OCI-LY7 (cell line): ENCODE data around the gene SYNPO2. TPM values are rescaled to one million over a fixed set of nuclear protein-coding genes. Genes with fewer than 3 reads are reported as not detected.

ENCODE experiments used
- BruUV-seq: library from RNA; stranded (reverse); fragments of 400-500 nt; replicated peaks from 2 replicates; lab custom pipeline; 2021; lab: Mats Ljungman, UMichigan
- CTCF ChIA-PET: fragments of 300-600 bp; sonication (Branson Sonifier 250); formaldehyde crosslinking; loops from one replicate; lab custom pipeline; 2022; ENCODE audit warnings: antibody characterized with exemption; ENCODE audit not compliant: unreplicated experiment; lab: Charles Lee
- POLR2A ChIA-PET: fragments of 300-600 bp; sonication (Branson Sonifier 250); formaldehyde crosslinking; loops from one replicate; lab custom pipeline; 2022; ENCODE audit warnings: antibody characterized with exemption; lab: Charles Lee
- DNase-seq: peaks from one replicate; pipeline ENCODE4 v3.0.0-alpha.2; 2015; ENCODE audit warnings: low spot score
- H2AFZ ChIP-seq: fragments of 200-600 bp; sonication (generic), shearing (Covaris generic); 2 replicates; pipeline ENCODE4 v1.6.1; 2014; ENCODE audit warnings: mild to moderate bottlenecking, antibody characterized with exemption, low read length, moderate library complexity
- H3K27ac ChIP-seq: fragments of 200-600 bp; sonication (generic); 2 replicates; pipeline ENCODE4 v1.5.1; 2014; ENCODE audit warnings: mixed run types, low read depth, mild to moderate bottlenecking, moderate library complexity, low read length, inconsistent platforms; ENCODE audit not compliant: poor library complexity, severe bottlenecking
- H3K36me3 ChIP-seq: fragments of 200-600 bp; sonication (generic); 2 replicates; pipeline ENCODE4 v1.6.1; 2014; ENCODE audit warnings: mild to moderate bottlenecking, antibody characterized with exemption, low read length, moderate library complexity, mixed read lengths; ENCODE audit not compliant: insufficient read depth
- H3K4me1 ChIP-seq: fragments of 200-600 bp; sonication (generic); 2 replicates; pipeline ENCODE4 v1.5.1; 2014; ENCODE audit warnings: mild to moderate bottlenecking, low read length; ENCODE audit not compliant: insufficient read depth, poor library complexity, severe bottlenecking
- H3K4me2 ChIP-seq: fragments of 200-600 bp; sonication (generic); 2 replicates; pipeline ENCODE4 v1.6.1; 2014; ENCODE audit warnings: mild to moderate bottlenecking, low read length
- H3K4me3 ChIP-seq: fragments of 200-600 bp; sonication (generic); 2 replicates; pipeline ENCODE4 v1.5.1; 2014; ENCODE audit warnings: mild to moderate bottlenecking, low read depth, low read length; ENCODE audit not compliant: poor library complexity, severe bottlenecking
- H3K79me2 ChIP-seq: fragments of 200-600 bp; sonication (generic); 2 replicates; pipeline ENCODE4 v1.6.1; 2016; ENCODE audit warnings: low read depth, mild to moderate bottlenecking, low read length, moderate library complexity, mixed read lengths; ENCODE audit not compliant: insufficient read depth
- H3K9me2 ChIP-seq: fragments of 200-600 bp; sonication (generic); 2 replicates; pipeline ENCODE4 v1.6.1; 2016; ENCODE audit warnings: mild to moderate bottlenecking, low read length, mixed read lengths; ENCODE audit not compliant: insufficient read depth
- H3K9me3 ChIP-seq: fragments of 200-600 bp; sonication (generic); 2 replicates; pipeline ENCODE4 v1.6.1; 2014; ENCODE audit warnings: mild to moderate bottlenecking, mixed run types, low read length, mixed read lengths
- H4K20me1 ChIP-seq: fragments of 200-600 bp; sonication (generic); 2 replicates; pipeline ENCODE4 v1.6.1; 2014; ENCODE audit warnings: mild to moderate bottlenecking, antibody characterized with exemption, low read length, moderate library complexity, mixed read lengths; ENCODE audit not compliant: insufficient read depth
- EZH2phosphoT487 ChIP-seq: fragments of 200-600 bp; sonication (generic); IDR thresholded peaks from 2 replicates; pipeline ENCODE4 v1.6.1; 2018; ENCODE audit warnings: low read depth, borderline replicate concordance, mild to moderate bottlenecking, mixed run types, antibody characterized with exemption, low read length, moderate library complexity, mixed read lengths
- intact Hi-C: fragments of 100-400 bp; cut with micrococcal nuclease; formaldehyde crosslinking; loops from one replicate; pipeline ENCODE4 v1.10.0; 2022; ENCODE audit not compliant: unreplicated experiment
- total RNA-seq, 2 experiments: library from RNA; depleted of rRNA in 1 of 2; stranded (reverse); fragments of >200 nt in 1 of 2; shearing (Covaris generic) in 1 of 2; gene quantifications; 2 replicates each; pipeline ENCODE4 v1.2.3, GENCODE V29; 2014 to 2022
- TF ChIP-seq, protein P1 (sequence below): fragments of 200-600 bp; sonication (generic); conservative IDR thresholded peaks from 2 replicates; pipeline ENCODE4 v1.5.1; 2014; ENCODE audit warnings: mild to moderate bottlenecking, antibody characterized with exemption, low read length, moderate library complexity, mixed read lengths

The SYNPO2 gene
- total RNA-seq, 2 experiments from 2014 or later = 0.11 to 0.19 TPM

DNA sequence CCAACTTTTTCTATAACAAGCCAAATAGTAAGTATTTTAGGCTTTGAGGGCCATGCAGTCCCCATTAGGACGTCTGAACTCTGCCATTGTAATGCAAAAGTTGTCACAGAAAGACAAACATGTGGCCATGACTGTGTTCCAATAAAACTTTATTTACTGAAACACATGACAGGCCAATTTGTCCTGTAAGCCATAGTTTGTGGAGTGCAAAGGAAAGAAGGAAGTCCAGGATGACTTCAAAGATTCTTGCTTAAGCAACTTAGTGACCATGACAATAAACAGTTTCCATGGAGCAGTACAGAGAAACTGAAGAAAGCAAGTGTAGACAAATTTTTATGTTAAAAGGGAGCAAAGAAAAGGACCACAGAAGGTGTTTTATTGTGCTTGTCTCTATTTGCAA, 212.0 kb downstream of the SYNPO2 start:
- Histone ChIP-seq H3K9me2 (no peaks in the 10 kb centered on the region), H3K4me1 (no peaks in the 10 kb centered on the region), H3K79me2 (no peaks in the 10 kb centered on the region), H3K27ac (no peak overlapping the region), H2AFZ (no peak overlapping the region), H3K9me3 (no peaks in the 10 kb centered on the region), H4K20me1 (no peaks in the 10 kb centered on the region), H3K36me3 (no peaks in the 10 kb centered on the region), H3K4me3 (no peak overlapping the region), H3K4me2 (no peak overlapping the region)
- CTCF ChIA-PET = no interaction called here
- POLR2A ChIA-PET = no interaction called here
- no peak for DNase-seq
- intact Hi-C loops = no loop called here
- no TSS peak for BruUV-seq
- TF ChIP-seq EZH2phosphoT487 = no peak
- TF ChIP-seq, protein P1, sequence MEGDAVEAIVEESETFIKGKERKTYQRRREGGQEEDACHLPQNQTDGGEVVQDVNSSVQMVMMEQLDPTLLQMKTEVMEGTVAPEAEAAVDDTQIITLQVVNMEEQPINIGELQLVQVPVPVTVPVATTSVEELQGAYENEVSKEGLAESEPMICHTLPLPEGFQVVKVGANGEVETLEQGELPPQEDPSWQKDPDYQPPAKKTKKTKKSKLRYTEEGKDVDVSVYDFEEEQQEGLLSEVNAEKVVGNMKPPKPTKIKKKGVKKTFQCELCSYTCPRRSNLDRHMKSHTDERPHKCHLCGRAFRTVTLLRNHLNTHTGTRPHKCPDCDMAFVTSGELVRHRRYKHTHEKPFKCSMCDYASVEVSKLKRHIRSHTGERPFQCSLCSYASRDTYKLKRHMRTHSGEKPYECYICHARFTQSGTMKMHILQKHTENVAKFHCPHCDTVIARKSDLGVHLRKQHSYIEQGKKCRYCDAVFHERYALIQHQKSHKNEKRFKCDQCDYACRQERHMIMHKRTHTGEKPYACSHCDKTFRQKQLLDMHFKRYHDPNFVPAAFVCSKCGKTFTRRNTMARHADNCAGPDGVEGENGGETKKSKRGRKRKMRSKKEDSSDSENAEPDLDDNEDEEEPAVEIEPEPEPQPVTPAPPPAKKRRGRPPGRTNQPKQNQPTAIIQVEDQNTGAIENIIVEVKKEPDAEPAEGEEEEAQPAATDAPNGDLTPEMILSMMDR = no peak

DNA sequence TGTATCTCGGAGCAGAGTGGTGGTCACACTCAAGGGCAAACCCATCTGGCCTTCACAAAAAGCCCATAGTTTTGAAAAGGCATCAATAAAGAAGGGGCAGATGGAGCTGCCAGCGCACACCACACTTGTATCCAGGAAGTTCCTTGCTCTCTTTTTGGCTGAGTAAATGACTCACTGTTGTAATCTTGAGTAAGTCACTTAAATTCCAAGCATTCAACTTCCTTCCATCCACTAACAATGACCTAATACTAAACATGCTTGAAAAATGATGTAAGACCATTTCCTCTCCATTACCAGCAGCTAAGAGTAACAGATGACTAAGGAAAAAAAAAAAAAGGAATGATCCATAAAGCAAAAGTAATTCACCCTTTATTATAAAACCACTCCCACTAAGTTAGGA, 214.6 kb downstream of the SYNPO2 start:
- TF ChIP-seq, protein P1 = no peak
- no peak for TF ChIP-seq EZH2phosphoT487
- Histone ChIP-seq H3K9me3 (no peaks in the 10 kb centered on the region), H3K79me2 (no peaks in the 10 kb centered on the region), H3K4me1 (no peaks in the 10 kb centered on the region), H3K36me3 (no peaks in the 10 kb centered on the region), H2AFZ (no peak overlapping the region), H3K9me2 (no peaks in the 10 kb centered on the region), H3K27ac (no peak overlapping the region), H3K4me3 (no peak overlapping the region), H4K20me1 (no peaks in the 10 kb centered on the region), H3K4me2 (no peak overlapping the region)
- BruUV-seq = no TSS peak
- CTCF ChIA-PET = no interaction called here
- DNase-seq = no peak
- intact Hi-C loops = no loop called here
- POLR2A ChIA-PET = interaction anchor here (0.5 to 0.8 kb wide), 5 partner anchors 19 to 150 kb away, joined by 3 to 6 read pairs (median 3); no protein-coding TSS in a partner anchor

DNA sequence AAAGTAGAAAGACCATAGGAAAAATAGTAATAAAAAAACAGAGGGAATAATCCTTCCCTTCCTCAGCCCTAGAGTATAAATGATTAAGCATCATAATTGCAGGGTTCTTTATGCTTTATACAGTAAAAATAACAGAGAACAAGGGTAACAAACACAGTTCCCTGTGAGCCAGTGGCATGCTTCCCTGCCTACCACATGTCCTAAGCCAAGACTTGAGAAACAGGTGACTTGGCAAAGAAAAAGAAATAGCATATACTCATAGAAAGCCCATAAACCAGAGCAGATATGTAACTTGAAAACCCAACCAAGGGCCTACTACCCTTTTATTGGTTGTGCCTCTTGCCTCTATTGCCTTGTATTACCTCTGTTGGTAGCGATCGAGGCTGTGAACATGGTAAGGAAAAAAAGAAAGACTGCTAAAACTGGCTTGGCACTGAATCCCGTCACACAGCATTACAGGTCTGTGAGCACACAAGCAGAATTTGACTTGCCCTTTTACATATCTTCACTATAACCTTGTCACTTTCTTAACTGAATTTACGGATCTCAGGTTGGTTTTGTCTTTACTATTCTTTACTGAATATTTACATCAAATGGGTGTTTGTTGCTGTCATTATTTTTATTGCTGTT, 216.1 kb downstream of the SYNPO2 start:
- intact Hi-C loops = no loop called here
- Histone ChIP-seq H3K79me2 (no peaks in the 10 kb centered on the region), H3K9me3 (no peaks in the 10 kb centered on the region), H3K27ac (no peak overlapping the region), H3K4me1 (no peaks in the 10 kb centered on the region), H2AFZ (no peak overlapping the region), H3K4me3 (no peak overlapping the region), H3K9me2 (no peaks in the 10 kb centered on the region), H3K36me3 (no peaks in the 10 kb centered on the region), H3K4me2 (no peak overlapping the region), H4K20me1 (no peaks in the 10 kb centered on the region)
- DNase-seq = no peak
- no peak for TF ChIP-seq EZH2phosphoT487
- TF ChIP-seq, protein P1 = no peak
- BruUV-seq = no TSS peak
- POLR2A ChIA-PET = interaction anchor here (0.6 to 1.1 kb wide), 3 partner anchors 64 to 164 kb away, joined by 3 read pairs; no protein-coding TSS in a partner anchor
- CTCF ChIA-PET = no interaction called here
